Measurements from ENCODE around the gene SHISAL2A.

DNA sequence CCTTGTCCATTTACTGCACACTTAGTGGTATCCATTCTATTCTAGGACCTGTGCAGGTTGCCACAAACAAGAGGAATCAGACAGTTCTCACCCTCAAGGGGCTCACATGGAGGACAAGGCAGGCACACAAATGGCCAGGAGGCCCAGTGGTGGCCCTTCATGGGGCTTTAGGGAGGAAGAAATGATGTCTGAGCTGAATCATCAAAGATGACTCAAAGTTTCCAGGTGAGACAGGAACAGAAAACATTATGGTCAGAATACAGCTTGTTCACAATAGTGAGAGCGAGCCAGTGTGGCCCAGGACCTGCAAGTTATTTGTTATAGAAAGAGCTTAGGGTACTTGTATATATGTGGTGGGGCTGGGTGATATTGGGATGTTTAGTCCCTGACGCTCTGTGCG lies 26.4 kb downstream of the SHISAL2A start:
- TF ChIP-seq SIN3A (IDR thresholded peaks at IDR 0.05; ENCODE audit: borderline replicate concordance, low read depth, low read length) (no peak), ELF1 (IDR thresholded peaks at IDR 0.05) (no peak), FOXJ3 (CRISPR knock-in tag; IDR thresholded peaks at IDR 0.05) (no peak), TCF12 (IDR thresholded peaks at IDR 0.05) (no peak), MXI1 (IDR thresholded peaks at IDR 0.05; ENCODE audit: low read depth, low read length) (no peak), JUND (IDR thresholded peaks at IDR 0.05) (no peak), YY1 (IDR thresholded peaks at IDR 0.05; ENCODE audit: low read depth) (no peak), CHD2 (IDR thresholded peaks at IDR 0.05; ENCODE audit: low read length, partially characterized antibody) (no peak)
- TF ChIP-seq, protein P1, sequence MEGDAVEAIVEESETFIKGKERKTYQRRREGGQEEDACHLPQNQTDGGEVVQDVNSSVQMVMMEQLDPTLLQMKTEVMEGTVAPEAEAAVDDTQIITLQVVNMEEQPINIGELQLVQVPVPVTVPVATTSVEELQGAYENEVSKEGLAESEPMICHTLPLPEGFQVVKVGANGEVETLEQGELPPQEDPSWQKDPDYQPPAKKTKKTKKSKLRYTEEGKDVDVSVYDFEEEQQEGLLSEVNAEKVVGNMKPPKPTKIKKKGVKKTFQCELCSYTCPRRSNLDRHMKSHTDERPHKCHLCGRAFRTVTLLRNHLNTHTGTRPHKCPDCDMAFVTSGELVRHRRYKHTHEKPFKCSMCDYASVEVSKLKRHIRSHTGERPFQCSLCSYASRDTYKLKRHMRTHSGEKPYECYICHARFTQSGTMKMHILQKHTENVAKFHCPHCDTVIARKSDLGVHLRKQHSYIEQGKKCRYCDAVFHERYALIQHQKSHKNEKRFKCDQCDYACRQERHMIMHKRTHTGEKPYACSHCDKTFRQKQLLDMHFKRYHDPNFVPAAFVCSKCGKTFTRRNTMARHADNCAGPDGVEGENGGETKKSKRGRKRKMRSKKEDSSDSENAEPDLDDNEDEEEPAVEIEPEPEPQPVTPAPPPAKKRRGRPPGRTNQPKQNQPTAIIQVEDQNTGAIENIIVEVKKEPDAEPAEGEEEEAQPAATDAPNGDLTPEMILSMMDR (IDR thresholded peaks at IDR 0.05) = no peak
- TF ChIP-seq, protein P2, sequence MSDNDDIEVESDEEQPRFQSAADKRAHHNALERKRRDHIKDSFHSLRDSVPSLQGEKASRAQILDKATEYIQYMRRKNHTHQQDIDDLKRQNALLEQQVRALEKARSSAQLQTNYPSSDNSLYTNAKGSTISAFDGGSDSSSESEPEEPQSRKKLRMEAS (IDR thresholded peaks at IDR 0.05; ENCODE audit: low read depth) = no peak

Measured in SK-N-SH (cell line).